Measurements from ENCODE around the gene ZNF804B. TPM values are rescaled to one million over a fixed set of nuclear protein-coding genes. Genes with fewer than 3 reads are reported as not detected.

ZNF804B gene
- total RNA-seq, 1 experiment from 2014 or later, result not detected

GRCh38 chr7:89385411-89385810 is 625.9 kb downstream of the ZNF804B start:
- intact Hi-C loops (cut with micrococcal nuclease), result no loop called here
- Histone ChIP-seq H3K9me2 (replicated peaks; ENCODE audit: low read length) (no peaks in the 10 kb centered on the region), H3K36me3 (ENCODE audit: low read depth, low read length) (no peaks in the 10 kb centered on the region), H3K9ac (ENCODE audit: low read length) (no peak overlapping the region), H3K27me3 (ENCODE audit: low read length) (no peaks in the 10 kb centered on the region), H3K4me2 (ENCODE audit: low read length) (no peak overlapping the region), H2AFZ (ENCODE audit: low read length) (no peak overlapping the region), H4K20me1 (ENCODE audit: low read length) (no peaks in the 10 kb centered on the region), H3K79me2 (ENCODE audit: low read length) (no peaks in the 10 kb centered on the region), H3K4me1 (ENCODE audit: insufficient read depth, low read length) (no peaks in the 10 kb centered on the region), H3K9me3 (ENCODE audit: low read length) (no peaks in the 10 kb centered on the region), H3K27ac (ENCODE audit: low read length) (no peak overlapping the region), H3K4me3 (ENCODE audit: low read length) (no peak overlapping the region), H3F3A (ENCODE audit: low read length, unreplicated experiment) (no peaks in the 10 kb centered on the region)
- no peak for ATAC-seq
- DNase-seq, result no peak
- POLR2A ChIA-PET (ENCODE audit: unreplicated experiment), result interaction anchor here (0.6 kb wide), 1 partner anchor 608 kb away, joined by 6 read pairs; no protein-coding TSS in a partner anchor
- TF ChIP-seq CTCF (conservative IDR thresholded peaks at IDR 0.05; ENCODE audit: low read depth, low read length), result no peak
- TF ChIP-seq EZH2phosphoT487 (IDR thresholded peaks at IDR 0.05; ENCODE audit: borderline replicate concordance, low read length), result no peak
- no peak for TF ChIP-seq EZH2 (IDR thresholded peaks at IDR 0.05; ENCODE audit: low read length, unreplicated experiment)
- CTCF ChIA-PET, result no interaction called here
- BruUV-seq (replicated peaks), result no TSS peak

Other genes with a start within 250 kb of the ZNF804B start
- not detected in 2 replicates for gene TEX47, start 36.0 kb downstream of the ZNF804B start, total RNA-seq (2014; rRNA removed)